K562 (cell line): ENCODE results near the gene PARD6B. TPM values are rescaled to one million over a fixed set of nuclear protein-coding genes. Genes with fewer than 3 reads are reported as not detected.

Experiments
- ATF7 ChIP-seq: fragments of 450-650 bp; IDR thresholded peaks from 2 replicates; pipeline ENCODE4 v1.7.1; 2014; ENCODE audit warnings: mild to moderate bottlenecking, moderate library complexity
- FOSL1 ChIP-seq: fragments of 200-800 bp; sonication (Bioruptor generic); conservative IDR thresholded peaks from 2 replicates; pipeline ENCODE4 v1.6.1; 2016; ENCODE audit warnings: missing genetic modification characterization, missing compliant biosample characterization
- HDAC6 ChIP-seq: IDR thresholded peaks from 2 replicates; pipeline ENCODE4 v1.6.1; 2012; ENCODE audit warnings: low read depth, mild to moderate bottlenecking, control low read depth, inconsistent platforms, low read length, moderate library complexity
- MTA3 ChIP-seq: fragments of 450-650 bp; formaldehyde crosslinking; IDR thresholded peaks from 2 replicates; pipeline ENCODE4 v1.6.1; 2017; ENCODE audit warnings: mild to moderate bottlenecking, borderline replicate concordance
- NR4A1 ChIP-seq, 2 experiments: fragments of 250-450 bp in 1 of 2; fragments of 450-650 bp in 1 of 2; sonication (Bioruptor Pico) in 1 of 2; IDR thresholded peaks; 2 replicates each; pipeline versions ENCODE4 v1.4.0 to v1.6.1; 2016 to 2020; ENCODE audit warnings: mild to moderate bottlenecking in 2 of 2, missing compliant biosample characterization in 1 of 2, missing genetic modification characterization in 1 of 2, moderate library complexity in 1 of 2
- RBM39 ChIP-seq: fragments of 200-400 bp; formaldehyde crosslinking; optimal IDR thresholded peaks from 2 replicates; pipeline ENCODE3; 2018; ENCODE audit warnings: low read depth, low read length
- ZFX ChIP-seq: sonication (generic); formaldehyde crosslinking; IDR thresholded peaks from 2 replicates; pipeline ENCODE4 v1.8.0; 2022; ENCODE audit warnings: mild to moderate bottlenecking, missing genetic modification reagents, moderate library complexity
- ZNF197 ChIP-seq: fragments of 200-800 bp; sonication (Bioruptor generic); IDR thresholded peaks from 2 replicates; pipeline ENCODE4 v1.6.1; 2016; ENCODE audit warnings: low read depth, missing genetic modification characterization, missing compliant biosample characterization
- polyA plus RNA-seq, 8 experiments: library from polyadenylated mRNA; depleted of rRNA in 4 of 8; stranded (reverse) in 5 of 8; unstranded in 3 of 8; fragments of >200 nt; fragmentation: Nextera tagmentation in 2 of 8; fragmentation: Illumina TruSeq in 1 of 8; extraction: Ambion mirVana in 2 of 8; extraction: Trizol in 1 of 8; gene quantifications; 2 replicates each; pipeline versions ENCODE4 v1.2.1 to v1.2.3, GENCODE V29; 2011 to 2014; ENCODE audit warnings: inconsistent platforms in 1 of 8, missing spikeins in 1 of 8
- total RNA-seq, 7 experiments: library from RNA; depleted of rRNA in 6 of 7; stranded (reverse); fragments of >200 nt in 6 of 7; fragmentation: Illumina TruSeq in 2 of 7; extraction: Trizol in 2 of 7; gene quantifications; 2 replicates each; pipeline versions ENCODE4 v1.2.1 to v1.2.3, GENCODE V29; 2011 to 2021; ENCODE audit warnings: low replicate concordance in 1 of 7
- TF ChIP-seq, protein P1 (sequence below): fragments of 150-350 bp; IDR thresholded peaks from 2 replicates; pipeline ENCODE4 v1.6.1; 2014; ENCODE audit warnings: low read depth, mild to moderate bottlenecking, low read length, borderline replicate concordance
- TF ChIP-seq, protein P2 (sequence below): fragments of 250-450 bp; sonication (Bioruptor Pico); IDR thresholded peaks from 2 replicates; pipeline ENCODE4 v1.8.0; 2021; ENCODE audit warnings: moderate library complexity, mild to moderate bottlenecking, inconsistent platforms
- TF ChIP-seq, protein P3 (sequence below): fragments of 250-450 bp; sonication (Bioruptor Pico); IDR thresholded peaks from 2 replicates; pipeline ENCODE4 v1.8.0; 2022; ENCODE audit warnings: inconsistent platforms
- TF ChIP-seq, protein P4 (sequence below): fragments of 450-650 bp; formaldehyde crosslinking; conservative IDR thresholded peaks from 2 replicates; pipeline ENCODE4 v1.4.0; 2022; ENCODE audit warnings: mild to moderate bottlenecking, missing genetic modification characterization
- TF ChIP-seq, protein P5 (sequence below): fragments of 200-800 bp; sonication (Bioruptor generic); IDR thresholded peaks from 2 replicates; pipeline ENCODE4 v1.6.1; 2016; ENCODE audit warnings: missing genetic modification characterization, missing compliant biosample characterization

PARD6B gene
- total and polyA plus RNA-seq, 9 of the 15 experiments (the other 6 are each of a cell fraction or from before 2014, with no cell fraction given), result 1.7 to 12.3 (median 5.5) TPM

DNA sequence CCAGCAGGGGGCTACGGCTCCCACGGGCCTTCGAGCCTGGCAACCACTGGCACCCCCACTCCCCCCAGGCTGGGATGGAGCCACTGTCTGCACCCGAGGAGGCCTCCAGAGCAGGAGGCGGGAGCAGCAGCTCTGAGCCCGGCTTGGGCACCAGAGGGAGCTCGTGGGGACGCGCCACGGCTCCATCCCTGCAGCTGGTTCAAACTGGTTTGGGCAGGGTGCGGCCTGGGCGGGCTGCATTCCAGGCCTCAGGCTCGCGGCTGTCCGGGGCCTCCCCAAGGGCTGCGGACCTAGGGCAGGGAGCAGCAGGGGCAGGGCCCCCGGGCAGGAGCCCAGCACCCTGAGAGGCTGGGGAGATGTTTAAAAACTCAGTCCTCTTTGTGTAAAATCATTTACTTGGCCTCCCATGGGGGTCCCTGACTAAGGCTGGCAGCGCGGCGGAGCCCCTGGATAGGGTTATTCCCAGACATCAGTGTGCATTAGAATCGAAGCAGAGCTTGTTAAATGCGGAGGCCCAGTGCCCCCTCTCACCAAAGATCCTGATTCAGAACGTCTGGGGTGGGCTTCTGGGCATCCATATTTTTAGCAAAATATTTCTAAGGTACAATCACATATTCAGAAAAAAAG lies 59.4 kb downstream of the PARD6B start (continued):
- TF ChIP-seq, protein P1, sequence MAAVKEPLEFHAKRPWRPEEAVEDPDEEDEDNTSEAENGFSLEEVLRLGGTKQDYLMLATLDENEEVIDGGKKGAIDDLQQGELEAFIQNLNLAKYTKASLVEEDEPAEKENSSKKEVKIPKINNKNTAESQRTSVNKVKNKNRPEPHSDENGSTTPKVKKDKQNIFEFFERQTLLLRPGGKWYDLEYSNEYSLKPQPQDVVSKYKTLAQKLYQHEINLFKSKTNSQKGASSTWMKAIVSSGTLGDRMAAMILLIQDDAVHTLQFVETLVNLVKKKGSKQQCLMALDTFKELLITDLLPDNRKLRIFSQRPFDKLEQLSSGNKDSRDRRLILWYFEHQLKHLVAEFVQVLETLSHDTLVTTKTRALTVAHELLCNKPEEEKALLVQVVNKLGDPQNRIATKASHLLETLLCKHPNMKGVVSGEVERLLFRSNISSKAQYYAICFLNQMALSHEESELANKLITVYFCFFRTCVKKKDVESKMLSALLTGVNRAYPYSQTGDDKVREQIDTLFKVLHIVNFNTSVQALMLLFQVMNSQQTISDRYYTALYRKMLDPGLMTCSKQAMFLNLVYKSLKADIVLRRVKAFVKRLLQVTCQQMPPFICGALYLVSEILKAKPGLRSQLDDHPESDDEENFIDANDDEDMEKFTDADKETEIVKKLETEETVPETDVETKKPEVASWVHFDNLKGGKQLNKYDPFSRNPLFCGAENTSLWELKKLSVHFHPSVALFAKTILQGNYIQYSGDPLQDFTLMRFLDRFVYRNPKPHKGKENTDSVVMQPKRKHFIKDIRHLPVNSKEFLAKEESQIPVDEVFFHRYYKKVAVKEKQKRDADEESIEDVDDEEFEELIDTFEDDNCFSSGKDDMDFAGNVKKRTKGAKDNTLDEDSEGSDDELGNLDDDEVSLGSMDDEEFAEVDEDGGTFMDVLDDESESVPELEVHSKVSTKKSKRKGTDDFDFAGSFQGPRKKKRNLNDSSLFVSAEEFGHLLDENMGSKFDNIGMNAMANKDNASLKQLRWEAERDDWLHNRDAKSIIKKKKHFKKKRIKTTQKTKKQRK, result no peak
- TF ChIP-seq, protein P2, sequence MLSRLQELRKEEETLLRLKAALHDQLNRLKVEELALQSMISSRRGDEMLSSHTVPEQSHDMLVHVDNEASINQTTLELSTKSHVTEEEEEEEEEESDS (CRISPR knock-in tag), result no peak
- TF ChIP-seq FOSL1, result no peak
- TF ChIP-seq ZNF197 (CRISPR knock-in tag), result no peak
- peak; percentile 55; the same call in 1 of the 2 replicates for TF ChIP-seq ATF7
- TF ChIP-seq, protein P3, sequence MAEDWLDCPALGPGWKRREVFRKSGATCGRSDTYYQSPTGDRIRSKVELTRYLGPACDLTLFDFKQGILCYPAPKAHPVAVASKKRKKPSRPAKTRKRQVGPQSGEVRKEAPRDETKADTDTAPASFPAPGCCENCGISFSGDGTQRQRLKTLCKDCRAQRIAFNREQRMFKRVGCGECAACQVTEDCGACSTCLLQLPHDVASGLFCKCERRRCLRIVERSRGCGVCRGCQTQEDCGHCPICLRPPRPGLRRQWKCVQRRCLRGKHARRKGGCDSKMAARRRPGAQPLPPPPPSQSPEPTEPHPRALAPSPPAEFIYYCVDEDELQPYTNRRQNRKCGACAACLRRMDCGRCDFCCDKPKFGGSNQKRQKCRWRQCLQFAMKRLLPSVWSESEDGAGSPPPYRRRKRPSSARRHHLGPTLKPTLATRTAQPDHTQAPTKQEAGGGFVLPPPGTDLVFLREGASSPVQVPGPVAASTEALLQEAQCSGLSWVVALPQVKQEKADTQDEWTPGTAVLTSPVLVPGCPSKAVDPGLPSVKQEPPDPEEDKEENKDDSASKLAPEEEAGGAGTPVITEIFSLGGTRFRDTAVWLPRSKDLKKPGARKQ, result no peak
- peak; percentile 98 for TF ChIP-seq ZFX (CRISPR knock-in tag)
- no peak for TF ChIP-seq HDAC6
- peak; percentile 84; the same call in 1 of the 2 replicates for TF ChIP-seq MTA3
- TF ChIP-seq, protein P4, sequence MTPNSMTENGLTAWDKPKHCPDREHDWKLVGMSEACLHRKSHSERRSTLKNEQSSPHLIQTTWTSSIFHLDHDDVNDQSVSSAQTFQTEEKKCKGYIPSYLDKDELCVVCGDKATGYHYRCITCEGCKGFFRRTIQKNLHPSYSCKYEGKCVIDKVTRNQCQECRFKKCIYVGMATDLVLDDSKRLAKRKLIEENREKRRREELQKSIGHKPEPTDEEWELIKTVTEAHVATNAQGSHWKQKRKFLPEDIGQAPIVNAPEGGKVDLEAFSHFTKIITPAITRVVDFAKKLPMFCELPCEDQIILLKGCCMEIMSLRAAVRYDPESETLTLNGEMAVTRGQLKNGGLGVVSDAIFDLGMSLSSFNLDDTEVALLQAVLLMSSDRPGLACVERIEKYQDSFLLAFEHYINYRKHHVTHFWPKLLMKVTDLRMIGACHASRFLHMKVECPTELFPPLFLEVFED (CRISPR knock-in tag), result no peak
- TF ChIP-seq, protein P5, sequence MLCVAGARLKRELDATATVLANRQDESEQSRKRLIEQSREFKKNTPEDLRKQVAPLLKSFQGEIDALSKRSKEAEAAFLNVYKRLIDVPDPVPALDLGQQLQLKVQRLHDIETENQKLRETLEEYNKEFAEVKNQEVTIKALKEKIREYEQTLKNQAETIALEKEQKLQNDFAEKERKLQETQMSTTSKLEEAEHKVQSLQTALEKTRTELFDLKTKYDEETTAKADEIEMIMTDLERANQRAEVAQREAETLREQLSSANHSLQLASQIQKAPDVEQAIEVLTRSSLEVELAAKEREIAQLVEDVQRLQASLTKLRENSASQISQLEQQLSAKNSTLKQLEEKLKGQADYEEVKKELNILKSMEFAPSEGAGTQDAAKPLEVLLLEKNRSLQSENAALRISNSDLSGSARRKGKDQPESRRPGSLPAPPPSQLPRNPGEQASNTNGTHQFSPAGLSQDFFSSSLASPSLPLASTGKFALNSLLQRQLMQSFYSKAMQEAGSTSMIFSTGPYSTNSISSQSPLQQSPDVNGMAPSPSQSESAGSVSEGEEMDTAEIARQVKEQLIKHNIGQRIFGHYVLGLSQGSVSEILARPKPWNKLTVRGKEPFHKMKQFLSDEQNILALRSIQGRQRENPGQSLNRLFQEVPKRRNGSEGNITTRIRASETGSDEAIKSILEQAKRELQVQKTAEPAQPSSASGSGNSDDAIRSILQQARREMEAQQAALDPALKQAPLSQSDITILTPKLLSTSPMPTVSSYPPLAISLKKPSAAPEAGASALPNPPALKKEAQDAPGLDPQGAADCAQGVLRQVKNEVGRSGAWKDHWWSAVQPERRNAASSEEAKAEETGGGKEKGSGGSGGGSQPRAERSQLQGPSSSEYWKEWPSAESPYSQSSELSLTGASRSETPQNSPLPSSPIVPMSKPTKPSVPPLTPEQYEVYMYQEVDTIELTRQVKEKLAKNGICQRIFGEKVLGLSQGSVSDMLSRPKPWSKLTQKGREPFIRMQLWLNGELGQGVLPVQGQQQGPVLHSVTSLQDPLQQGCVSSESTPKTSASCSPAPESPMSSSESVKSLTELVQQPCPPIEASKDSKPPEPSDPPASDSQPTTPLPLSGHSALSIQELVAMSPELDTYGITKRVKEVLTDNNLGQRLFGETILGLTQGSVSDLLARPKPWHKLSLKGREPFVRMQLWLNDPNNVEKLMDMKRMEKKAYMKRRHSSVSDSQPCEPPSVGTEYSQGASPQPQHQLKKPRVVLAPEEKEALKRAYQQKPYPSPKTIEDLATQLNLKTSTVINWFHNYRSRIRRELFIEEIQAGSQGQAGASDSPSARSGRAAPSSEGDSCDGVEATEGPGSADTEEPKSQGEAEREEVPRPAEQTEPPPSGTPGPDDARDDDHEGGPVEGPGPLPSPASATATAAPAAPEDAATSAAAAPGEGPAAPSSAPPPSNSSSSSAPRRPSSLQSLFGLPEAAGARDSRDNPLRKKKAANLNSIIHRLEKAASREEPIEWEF (CRISPR knock-in tag), result 0 out of 2 replicates have a peak, but pooled peaks have one; percentile 20
- peak; percentile 82; the same call in 1 of the 2 replicates for TF ChIP-seq NR4A1 (CRISPR knock-in tag; IDR thresholded peaks at IDR 0.05)
- peak; percentile 93 for TF ChIP-seq NR4A1 (tag; IDR thresholded peaks at IDR 0.05)
- TF ChIP-seq RBM39, result no peak
